GM18907 (cell line): ENCODE data around the gene TMEM126B.

Experiments used
- ATAC-seq: cut with Tn5 transposase; IDR thresholded peaks from one replicate; pipeline ENCODE4 v1.9.1; 2021; ENCODE audit warnings: mild to moderate bottlenecking, moderate library complexity; ENCODE audit not compliant: unreplicated experiment

Gene TMEM126B

GRCh38 chr11:85680897-85681296, 52.5 kb downstream of the TMEM126B start:
- no peak for ATAC-seq

- peak; percentile 82 for ATAC-seq
These were observed 54.2 kb downstream of the TMEM126B start for GRCh38 chr11:85682330-85683305.

GRCh38 chr11:85685125-85685819, 56.9 kb downstream of the TMEM126B start:
- no peak for ATAC-seq

GRCh38 chr11:85685820-85686459, 57.5 kb downstream of the TMEM126B start, which contains the start of gene CCDC89:
TSS of gene CCDC89 (minus strand) at chr11:85686195. CDS start at chr11:85686130, 65 bp downstream.
- no peak for ATAC-seq
